ENCODE measurements around the gene ZNF91. TPM values are rescaled to one million over a fixed set of nuclear protein-coding genes. Genes with fewer than 3 reads are reported as not detected.
"Not testable (repeated sequence)": the region's sequence is repeated elsewhere in the genome, so short reads cannot be mapped to it uniquely, and the experiment has no call there.

Gene ZNF91
- total and polyA plus RNA-seq, 2 donors (not counting 1 experiment from before 2014, with no cell fraction given), result 10.9 to 17.8 TPM

GRCh38 chr19:23381114-23381513 is 14.2 kb downstream of the ZNF91 start:
- no peak overlapping the region for H3K9ac ChIP-seq (ENCODE audit: insufficient read depth, low read length)
- no peaks in the 10 kb centered on the region for H3K9me3 ChIP-seq (ENCODE audit: control insufficient read depth, insufficient read depth, low read depth, low read length)
- H3K36me3 ChIP-seq (ENCODE audit: control insufficient read depth, insufficient read depth, low read length), result no peaks in the 10 kb centered on the region
- no peak for TF ChIP-seq CTCF (conservative IDR thresholded peaks at IDR 0.05 in 1 of 2, IDR thresholded peaks at IDR 0.05 in 1 of 2; ENCODE audit: low read depth in 1 of 2, low read length in 2 of 2)
- TF ChIP-seq EZH2 (IDR thresholded peaks at IDR 0.05; ENCODE audit: low read length, missing control alignments), result no peak
- H4K20me1 ChIP-seq (ENCODE audit: control insufficient read depth, extremely low read depth, insufficient read depth, low read length), result no peaks in the 10 kb centered on the region
- H3K4me1 ChIP-seq (ENCODE audit: control insufficient read depth, extremely low read depth, insufficient read depth, low read length), result no peaks in the 10 kb centered on the region
- no peak overlapping the region for H2AFZ ChIP-seq (ENCODE audit: low read length)
- H3K79me2 ChIP-seq (ENCODE audit: control insufficient read depth, insufficient read depth, low read length), result peaks cover 39% of the 10 kb centered on the region
- no peaks in the 10 kb centered on the region for H3K27me3 ChIP-seq (ENCODE audit: control insufficient read depth, insufficient read depth, low read length)
- no peak for DNase-seq (ENCODE audit: low read depth in 2 of 2)
- H3K4me2 ChIP-seq (ENCODE audit: extremely low read depth, insufficient read depth, low read length), result no peak overlapping the region
- no peak overlapping the region for H3K4me3 ChIP-seq (replicated peaks in 1 of 4; ENCODE audit: control extremely low read depth in 1 of 4, insufficient read depth in 1 of 4, low read depth in 3 of 4, low read length in 4 of 4)
- H3K27ac ChIP-seq (ENCODE audit: insufficient read depth, low read length), result no peak overlapping the region

GRCh38 chr19:23379671-23380070 is 15.6 kb downstream of the ZNF91 start:
- H3K27me3 ChIP-seq (ENCODE audit: control insufficient read depth, insufficient read depth, low read length); H3K9ac ChIP-seq (ENCODE audit: insufficient read depth, low read length); H3K9me3 ChIP-seq (ENCODE audit: control insufficient read depth, insufficient read depth, low read depth, low read length); H3K36me3 ChIP-seq (ENCODE audit: control insufficient read depth, insufficient read depth, low read length); H3K4me2 ChIP-seq (ENCODE audit: extremely low read depth, insufficient read depth, low read length); H3K27ac ChIP-seq (ENCODE audit: insufficient read depth, low read length); DNase-seq (ENCODE audit: low read depth in 2 of 2); H3K4me1 ChIP-seq (ENCODE audit: control insufficient read depth, extremely low read depth, insufficient read depth, low read length); H2AFZ ChIP-seq (ENCODE audit: low read length); H3K4me3 ChIP-seq (replicated peaks in 1 of 4; ENCODE audit: control extremely low read depth in 1 of 4, insufficient read depth in 1 of 4, low read depth in 3 of 4, low read length in 4 of 4); H4K20me1 ChIP-seq (ENCODE audit: control insufficient read depth, extremely low read depth, insufficient read depth, low read length): not testable (repeated sequence)
- peaks cover 31% of the 10 kb centered on the region for H3K79me2 ChIP-seq (ENCODE audit: control insufficient read depth, insufficient read depth, low read length)

GRCh38 chr19:23378948-23379347 is 16.3 kb downstream of the ZNF91 start:
- Histone ChIP-seq H3K9ac (ENCODE audit: insufficient read depth, low read length) (no peak overlapping the region), H3K36me3 (ENCODE audit: control insufficient read depth, insufficient read depth, low read length) (no peaks in the 10 kb centered on the region)

More at GRCh38 chr19:23378948-23379347, 16.3 kb downstream of the ZNF91 start:
- Histone ChIP-seq H3K4me2 (ENCODE audit: extremely low read depth, insufficient read depth, low read length) (no peak overlapping the region), H2AFZ (ENCODE audit: low read length) (no peak overlapping the region), H3K4me1 (ENCODE audit: control insufficient read depth, extremely low read depth, insufficient read depth, low read length) (no peaks in the 10 kb centered on the region), H3K9me3 (ENCODE audit: control insufficient read depth, insufficient read depth, low read depth, low read length) (no peaks in the 10 kb centered on the region), H3K27ac (ENCODE audit: insufficient read depth, low read length) (no peak overlapping the region), H3K27me3 (ENCODE audit: control insufficient read depth, insufficient read depth, low read length) (no peaks in the 10 kb centered on the region), H3K79me2 (ENCODE audit: control insufficient read depth, insufficient read depth, low read length) (peaks cover 31% of the 10 kb centered on the region), H4K20me1 (ENCODE audit: control insufficient read depth, extremely low read depth, insufficient read depth, low read length) (no peaks in the 10 kb centered on the region), H3K4me3 (replicated peaks in 1 of 4; ENCODE audit: control extremely low read depth in 1 of 4, insufficient read depth in 1 of 4, low read depth in 3 of 4, low read length in 4 of 4) (no peak overlapping the region)
- no peak for TF ChIP-seq CTCF (conservative IDR thresholded peaks at IDR 0.05 in 1 of 2, IDR thresholded peaks at IDR 0.05 in 1 of 2; ENCODE audit: low read depth in 1 of 2, low read length in 2 of 2)
- no peak for TF ChIP-seq EZH2 (IDR thresholded peaks at IDR 0.05; ENCODE audit: low read length, missing control alignments)
- DNase-seq (ENCODE audit: low read depth in 2 of 2), result peak in 1 of 2 donors; percentile 2

Data from fibroblast of lung (primary cell).